ENCODE results near the gene STX19.
"Not testable (repeated sequence)": the region's sequence is repeated elsewhere in the genome, so short reads cannot be mapped to it uniquely, and the experiment has no call there.

Gene STX19, protein sequence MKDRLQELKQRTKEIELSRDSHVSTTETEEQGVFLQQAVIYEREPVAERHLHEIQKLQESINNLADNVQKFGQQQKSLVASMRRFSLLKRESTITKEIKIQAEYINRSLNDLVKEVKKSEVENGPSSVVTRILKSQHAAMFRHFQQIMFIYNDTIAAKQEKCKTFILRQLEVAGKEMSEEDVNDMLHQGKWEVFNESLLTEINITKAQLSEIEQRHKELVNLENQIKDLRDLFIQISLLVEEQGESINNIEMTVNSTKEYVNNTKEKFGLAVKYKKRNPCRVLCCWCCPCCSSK

DNA sequence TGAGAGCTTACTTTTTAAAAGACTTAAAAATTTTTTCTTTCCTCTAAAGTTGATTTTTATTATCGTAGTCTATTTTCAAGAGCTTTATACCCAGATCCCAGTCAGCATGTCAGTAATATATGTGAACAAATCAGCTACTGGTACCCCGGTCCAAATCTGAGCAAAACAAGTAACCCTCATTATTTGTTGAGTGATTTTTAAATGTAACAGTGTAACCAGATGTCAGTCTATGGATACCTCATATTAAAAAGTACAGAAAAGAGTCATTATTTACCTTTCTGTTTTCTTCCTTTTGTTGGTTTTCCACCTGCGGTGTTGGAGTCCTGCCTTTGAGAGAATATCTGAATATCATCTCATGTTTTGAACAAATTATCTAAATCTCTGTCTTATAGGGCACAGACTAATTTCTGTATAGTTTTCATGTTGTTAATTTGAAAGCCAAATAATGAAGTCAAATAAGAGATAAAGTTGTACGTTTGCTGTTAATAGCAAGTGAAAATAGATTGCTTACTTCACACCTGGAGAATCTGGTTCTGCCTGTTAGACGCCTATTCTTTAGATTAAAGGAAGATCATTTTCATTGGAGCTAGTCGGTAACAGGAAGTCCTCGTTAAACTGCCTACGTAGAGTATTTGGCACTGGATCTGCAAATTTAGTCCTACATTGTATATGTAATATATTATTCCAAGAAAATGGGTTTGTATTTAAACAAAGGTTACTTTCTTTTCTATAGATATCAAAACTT lies at the start of gene STX19:
STX19 (minus strand) TSS at position 505 of the 745 bp plus-strand sequence. CDS start 13,328 bp downstream, outside the sequence.
- no peak for DNase-seq

DNA sequence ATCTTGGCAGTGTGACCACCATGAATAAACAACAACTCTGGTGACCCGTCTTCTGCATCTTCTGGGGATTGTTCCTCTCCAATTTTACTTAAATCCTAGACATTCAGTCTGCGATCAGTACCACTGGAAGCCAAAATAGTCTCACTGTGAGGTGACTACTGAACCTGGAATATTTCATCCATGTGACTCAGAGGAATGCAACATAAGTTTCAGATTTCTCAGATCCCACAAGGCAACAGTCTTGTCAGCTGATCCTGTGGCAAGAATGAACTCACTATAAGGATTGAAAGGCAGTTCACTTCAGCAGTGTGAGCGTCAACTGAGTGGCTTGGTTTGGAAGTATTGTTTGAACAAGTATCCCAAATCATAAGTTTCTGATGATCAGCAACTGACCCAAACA lies 47.7 kb upstream of the STX19 start:
- no peak for DNase-seq

DNA sequence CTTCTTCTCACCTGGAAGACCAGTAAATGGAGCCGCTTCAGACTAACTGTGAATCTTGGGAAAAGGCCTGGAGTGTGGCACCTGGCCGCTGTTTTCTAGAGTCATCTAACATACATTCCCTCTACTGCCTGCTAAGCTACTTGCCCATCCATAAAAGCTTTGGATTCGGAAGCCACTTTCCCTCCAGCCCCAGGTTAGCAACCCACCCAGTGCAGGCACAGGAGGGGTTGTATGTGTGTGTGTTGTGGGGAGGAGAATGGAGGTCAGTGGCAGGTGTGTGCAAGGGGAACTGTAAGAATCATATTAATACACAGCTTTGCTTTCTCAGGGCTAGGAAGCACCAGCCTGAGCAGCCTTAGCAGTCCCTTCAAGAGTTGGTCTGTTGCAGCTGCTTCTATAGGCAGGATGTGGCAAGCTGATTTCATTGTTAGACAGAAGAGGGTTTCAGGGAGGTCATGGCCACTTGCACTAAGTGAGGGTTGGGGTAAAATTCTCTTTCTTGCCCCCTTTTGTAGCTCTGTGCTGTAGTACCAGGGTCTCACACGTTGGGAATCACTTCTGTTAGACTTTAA lies 43.4 kb upstream of the STX19 start:
- no peak for DNase-seq

DNA sequence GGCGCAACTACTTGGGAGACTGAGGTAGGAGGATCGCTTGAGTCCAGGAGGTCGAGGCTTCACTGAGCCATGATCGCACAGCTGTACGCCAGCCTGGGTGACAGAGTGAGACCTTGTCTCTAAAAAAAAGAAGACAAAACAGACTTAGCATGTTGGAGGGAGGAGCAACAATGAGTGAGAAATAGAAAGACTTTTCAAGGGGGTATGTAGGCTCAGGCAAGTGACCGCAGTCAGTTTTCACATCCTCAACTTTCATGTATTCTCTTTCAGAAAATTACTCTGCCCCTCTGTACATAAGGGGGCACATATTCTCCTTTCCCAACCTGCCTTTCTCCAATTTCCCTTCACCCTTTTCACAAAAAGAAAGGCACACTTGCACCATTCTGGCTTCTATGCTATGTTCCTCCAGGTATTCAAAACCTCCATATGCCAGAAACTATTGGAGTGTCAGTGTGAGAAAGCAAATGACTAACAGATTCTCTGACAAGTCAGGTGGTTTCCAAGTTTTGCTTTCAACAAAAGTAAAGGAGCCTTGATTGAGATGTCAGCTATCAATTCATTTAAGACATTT lies 42.0 kb upstream of the STX19 start:
- DNase-seq: no peak

DNA sequence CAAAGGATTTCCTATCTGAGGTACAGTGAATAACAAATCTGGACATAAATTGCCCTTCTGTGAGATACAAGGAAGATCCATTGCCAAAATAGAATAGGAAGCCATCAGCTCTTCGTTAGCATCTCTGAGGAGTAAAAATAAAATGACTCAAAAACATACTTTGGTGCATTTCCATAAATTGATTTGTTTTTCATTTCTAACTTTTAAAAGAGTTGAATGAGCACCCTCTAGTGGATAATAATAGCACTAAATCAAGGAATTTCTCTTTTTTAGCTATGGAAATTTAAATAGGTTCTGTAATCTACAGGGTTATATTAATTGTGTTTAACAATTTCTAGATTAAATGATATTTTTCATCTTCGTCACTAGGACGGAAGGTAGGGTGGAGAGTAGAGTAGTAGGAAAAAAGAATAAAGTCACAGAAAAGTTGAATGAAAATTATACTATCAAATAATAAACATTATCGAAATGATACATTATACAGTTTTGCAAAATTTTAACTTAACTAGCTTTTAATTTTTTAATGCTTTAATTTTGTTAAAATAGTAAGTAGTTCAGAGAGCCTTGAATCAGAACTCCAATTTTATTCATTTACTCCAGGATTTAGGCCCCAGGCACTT lies 40.9 kb upstream of the STX19 start:
- DNase-seq: no peak

DNA sequence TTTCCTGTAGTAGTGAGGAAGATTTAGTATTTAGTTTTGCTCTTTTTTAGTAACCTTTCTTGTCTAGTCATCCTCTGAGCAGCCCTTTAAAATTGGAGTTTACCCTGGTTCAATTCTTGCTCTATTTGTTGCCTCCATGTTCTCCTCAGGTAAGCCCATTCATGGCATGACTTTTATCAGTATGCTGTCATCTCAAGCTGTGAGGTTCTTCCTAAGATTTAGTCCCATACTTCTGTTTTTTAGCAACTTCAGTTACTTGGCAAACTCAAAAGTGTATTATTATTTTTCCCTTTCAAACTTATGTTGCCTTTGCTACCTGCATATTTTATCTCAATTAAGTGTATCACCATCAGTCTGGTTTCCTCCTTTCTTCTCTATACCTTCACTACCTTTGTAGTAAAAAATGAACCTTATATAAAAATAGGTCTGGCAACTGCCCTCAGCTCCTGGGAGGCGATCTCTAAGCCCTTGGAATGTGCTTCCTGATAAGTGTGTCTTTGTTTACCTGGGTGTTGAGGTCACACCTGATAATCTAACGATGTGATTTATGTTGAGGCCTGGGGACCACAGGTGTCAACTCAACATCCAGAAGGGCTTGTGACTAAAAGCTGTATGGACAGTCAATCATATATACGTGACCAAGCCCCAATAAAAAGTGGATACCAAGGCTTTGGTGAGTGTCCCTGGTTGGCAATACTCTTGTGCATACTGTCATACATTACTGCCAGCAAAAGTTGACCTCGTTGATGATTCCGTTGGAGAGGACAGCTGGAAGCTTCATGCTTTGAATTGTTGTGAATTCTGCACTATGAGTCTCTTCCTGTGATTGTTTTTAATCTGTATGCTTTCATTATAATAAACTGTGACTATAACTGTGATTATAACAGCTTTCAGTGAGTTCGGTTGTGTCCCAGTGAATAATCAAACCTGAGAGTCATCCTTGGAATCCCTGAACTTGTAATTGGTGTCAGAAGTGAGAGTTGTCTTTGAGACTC lies 38.4 kb upstream of the STX19 start:
- no peak for DNase-seq

DNA sequence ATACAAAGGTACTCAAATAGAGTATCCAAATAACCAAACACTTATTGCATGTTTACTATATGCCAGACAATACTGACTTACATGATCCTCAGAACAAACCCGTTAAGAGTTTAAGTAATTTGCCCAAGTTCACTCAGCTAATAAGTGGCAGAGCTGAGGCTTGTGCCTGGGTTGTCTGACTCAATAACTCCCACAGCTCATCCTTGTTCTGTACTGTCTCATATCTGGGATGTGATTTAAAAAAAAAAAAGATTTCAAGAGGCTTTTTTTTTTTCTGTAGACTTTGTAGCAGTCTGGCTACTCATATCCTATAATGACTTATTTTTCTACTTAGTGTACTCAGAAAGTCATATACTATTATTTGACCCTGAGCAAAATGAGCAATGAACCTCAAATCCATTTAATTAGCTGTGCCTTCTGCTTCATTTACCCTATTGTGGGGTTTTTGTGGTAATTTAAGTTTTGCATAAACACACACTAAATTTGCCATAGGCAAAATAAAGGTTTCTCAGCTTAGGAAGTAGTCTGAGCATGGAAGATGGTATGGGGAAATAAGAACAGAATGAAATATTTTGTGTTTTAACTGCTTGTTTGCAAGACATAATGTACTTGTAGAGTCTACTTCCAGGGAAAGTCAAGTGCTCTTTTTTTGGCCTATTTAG lies 37.6 kb upstream of the STX19 start:
- DNase-seq: no peak

DNA sequence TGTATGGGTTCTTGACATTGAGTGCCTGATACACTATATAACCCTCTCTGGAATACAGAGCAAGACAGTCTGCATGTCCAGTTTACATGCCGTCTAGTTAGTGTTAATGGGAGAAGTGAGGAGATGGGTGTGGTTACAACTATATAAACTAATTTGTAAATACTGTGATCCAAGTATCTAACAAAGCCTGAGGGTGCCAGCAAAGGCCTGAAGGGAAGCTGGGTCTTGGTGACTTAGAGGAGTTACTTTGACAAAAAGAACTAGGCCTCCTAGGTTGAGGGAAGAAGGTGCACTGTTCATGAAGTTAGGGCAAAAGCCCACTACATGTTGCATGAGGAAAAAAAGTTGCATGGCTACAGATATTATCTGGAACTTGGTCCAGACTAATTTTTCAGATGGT lies 36.7 kb upstream of the STX19 start:
- DNase-seq: no peak

DNA sequence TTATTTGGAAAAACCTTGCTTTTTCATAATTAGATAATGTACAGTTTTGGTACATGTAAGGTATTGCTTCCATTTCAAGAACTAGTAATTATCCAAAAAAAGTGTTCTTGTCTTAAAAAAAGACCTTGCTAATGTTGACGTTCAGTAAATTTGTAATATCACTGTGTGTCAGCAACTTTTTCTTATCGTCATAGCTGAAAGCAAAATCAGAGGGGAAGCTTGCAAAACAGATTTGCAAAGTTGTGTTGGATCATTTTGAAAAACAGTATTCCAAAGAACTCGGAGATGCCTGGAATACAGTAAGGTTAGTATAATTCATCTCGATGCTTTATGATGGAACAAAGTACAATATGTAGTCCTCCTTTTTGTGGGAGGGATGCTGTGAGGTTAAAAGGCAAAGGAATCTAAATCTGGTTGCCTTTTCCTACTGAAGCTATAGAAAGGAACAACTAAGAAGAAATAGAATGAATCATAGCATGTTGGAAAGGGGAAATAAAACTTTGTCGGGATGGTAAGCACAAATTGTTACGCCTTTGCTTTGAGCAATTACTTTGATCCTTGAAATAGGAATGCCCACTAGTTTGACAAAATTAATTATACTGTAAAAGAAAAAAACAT lies 36.0 kb upstream of the STX19 start:
- DNase-seq: no peak

DNA sequence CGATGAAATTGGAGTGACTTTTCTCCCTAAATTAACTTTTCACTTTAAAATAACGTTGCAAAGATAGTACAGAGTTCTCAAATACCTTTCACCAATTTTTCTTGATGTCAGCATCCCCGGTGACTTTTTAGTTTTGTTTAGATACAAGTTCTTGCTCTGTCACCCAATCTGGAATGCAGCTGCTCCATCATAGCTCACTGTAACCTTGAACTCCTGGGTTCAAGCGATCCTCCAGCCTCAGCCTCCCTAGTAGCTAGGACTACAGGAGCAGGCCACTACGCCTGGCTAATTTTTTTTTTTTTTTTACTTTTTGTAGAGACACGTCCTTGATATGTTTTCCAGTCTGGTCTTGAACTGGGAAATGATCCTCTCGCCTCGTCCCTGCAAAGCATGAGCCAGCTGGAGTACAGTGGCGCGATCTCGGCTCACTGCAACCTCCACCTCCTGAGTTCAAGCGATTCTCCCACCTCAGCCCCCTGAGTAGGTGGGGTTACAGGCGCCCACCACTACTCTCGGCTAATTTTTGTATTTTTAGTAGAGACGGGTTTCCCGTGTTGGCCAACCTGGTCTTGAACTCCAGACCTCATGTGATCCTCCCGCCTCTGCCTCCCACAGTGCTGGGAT lies 35.2 kb upstream of the STX19 start:
- no peak for DNase-seq

DNA sequence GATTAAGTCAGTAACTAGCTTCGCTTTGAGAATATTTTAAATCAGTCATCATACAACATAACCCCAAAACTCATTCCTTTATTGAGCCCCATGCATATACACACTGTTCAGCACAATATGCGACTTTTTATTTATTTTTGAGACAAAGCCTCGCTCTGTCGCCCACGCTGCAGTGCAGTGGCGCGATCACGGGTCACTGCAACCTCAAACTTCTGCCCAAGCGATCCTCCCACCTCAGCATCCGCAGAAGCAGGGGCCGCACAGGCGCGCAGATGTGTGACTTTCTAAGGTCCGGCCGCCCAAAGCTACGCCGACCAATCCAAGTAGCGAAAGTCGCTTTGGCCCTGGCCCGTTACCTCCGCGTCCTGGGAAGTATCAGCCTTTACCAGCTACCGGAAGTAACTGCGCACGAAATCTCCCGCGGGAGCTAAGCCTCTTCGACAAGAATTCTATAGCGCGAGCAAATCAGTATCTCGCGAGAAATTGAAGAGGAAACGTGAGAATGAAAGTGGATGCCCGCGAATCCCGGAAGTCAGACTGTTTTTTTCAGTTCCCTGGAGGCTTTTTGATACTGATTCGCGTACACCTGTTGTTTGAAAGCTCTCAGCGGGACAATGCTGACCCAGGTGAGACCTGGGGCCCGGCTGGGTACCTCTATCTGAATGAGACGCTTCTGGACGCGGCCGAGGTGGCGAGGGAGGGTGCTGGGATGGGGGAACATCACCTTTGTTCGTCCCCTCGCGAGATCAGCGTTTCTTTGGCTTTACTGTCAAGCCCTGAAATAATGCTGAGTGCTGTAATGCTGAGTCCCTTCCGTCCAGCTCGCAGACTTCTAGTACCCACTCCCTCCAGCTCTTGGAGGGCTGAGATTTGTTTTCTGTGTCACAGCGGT lies 34.4 kb upstream of the STX19 start, which contains the start of the genes DHFR2 and NSUN3:
DHFR2 (minus strand) TSS at position 404 of the 892 bp plus-strand sequence. CDS start 1,405 bp downstream, outside the sequence.
NSUN3 (plus strand) TSS at position 549 of the 892 bp plus-strand sequence; CDS start at position 615, 66 bp downstream.
- peak; percentile 92 for DNase-seq

DNA sequence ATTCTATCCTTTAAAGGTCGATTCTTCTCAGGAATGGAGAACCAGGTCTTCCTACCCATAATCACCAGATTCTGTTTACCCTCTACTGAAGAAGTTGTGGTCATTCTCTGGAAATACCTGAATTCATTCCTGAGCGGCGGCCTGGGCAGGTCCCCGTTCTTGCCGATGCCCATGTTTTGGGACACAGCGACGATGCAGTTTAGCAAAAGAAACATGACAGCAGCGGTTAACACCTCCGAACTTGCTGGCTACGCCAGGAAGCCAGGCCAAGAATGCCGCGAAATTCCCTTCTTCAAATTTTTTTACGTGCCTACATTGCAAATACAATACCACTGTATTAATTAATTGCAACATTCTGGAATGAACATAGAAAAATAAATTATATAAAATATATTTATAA lies 32.9 kb upstream of the STX19 start:
- DNase-seq: no peak

DNA sequence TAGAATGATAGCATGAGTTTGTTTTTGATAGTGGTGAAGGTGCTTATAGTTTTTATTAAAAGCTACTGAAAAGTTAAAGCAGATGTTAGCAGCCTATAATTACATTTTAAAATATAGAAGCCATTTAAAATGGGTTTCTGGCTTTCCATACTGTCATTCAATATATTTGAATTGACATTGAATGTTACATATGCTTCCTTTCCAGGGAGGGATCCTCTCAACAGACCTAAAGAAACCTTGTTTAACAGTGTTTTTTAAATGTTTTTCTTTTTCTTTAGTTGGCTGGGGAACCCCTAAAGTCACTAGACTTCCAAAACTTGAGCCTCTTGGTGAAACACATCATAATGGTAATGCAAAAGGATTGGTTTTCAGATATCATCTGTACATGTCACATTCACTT lies 22.1 kb upstream of the STX19 start:
- DNase-seq: no peak

DNA sequence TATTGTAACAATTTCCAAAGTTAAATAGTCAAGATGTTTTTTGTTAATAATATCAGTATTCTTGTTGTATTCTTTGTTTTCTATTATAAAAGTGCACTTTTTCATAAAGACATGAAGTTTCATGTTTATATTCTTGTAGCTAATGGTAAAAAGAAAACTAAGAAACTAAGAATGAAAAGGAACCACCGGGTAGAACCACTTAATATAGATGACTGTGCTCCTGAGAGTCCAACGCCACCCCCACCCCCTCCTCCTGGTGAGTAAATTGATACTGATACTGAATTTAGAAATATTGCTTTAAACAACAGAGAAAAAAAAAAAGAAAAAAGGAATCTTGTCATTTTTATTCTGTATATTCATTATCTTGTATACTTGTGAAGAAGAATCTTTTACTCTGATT lies 20.9 kb upstream of the STX19 start:
- DNase-seq: no peak

DNA sequence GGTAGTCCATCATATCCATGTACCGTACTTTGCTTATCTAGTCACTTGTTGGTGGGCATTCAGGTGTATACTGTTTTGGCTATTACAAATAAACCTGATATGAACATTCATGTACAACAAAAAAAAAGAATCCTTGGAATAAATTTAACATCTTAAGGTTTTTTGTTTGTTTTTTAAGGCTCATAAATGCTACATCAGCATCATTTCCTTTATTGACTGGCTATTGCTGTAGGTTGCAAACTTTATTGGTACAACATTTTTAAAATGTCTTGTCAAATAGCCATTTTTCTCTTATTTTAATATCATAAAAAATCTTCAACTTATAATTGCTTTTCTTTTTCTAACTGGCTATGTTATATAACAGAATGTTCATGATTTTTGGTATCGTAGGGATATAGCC lies 18.1 kb upstream of the STX19 start:
- no peak for DNase-seq

DNA sequence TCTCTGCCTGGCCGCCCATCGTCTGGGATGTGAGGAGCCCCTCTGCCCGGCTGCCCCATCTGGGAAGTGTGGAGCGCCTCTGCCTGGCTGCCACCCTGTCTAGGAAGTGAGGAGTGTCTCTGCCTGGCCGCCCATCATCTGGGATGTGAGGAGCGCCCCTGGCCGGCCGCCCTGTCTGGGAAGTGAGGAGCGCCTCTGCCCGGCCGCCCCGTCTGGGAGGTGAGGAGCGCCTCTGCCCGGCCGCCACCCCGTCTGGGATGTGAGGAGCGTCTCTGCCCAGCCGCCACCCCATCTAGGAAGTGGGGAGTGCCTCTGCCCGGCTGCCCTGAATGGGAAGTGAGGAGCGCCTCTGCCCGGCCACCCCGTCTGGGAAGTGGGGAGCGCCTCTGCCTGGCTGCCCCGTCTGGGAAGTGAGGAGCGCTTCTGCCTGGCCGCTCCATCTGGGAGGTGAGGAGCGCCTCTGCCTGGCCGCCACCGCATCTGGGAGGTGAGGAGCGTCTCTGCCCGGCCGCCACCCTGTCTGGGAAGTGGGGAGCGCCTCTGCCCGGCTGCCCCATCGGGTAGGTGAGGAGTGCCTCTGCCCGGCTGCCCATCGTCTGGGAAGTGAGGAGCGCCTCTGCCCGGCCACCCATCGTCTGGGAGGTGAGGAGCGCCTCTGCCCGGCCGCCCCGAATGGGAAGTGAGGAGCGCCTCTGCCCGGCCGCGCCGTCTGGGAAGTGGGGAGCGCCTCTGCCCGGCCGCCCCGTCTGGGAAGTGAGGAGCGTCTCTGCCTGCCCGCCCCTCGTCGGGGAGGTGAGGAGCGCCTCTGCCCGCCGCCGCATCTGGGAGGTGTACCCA lies 15.9 kb upstream of the STX19 start:
- not testable (repeated sequence) for DNase-seq

DNA sequence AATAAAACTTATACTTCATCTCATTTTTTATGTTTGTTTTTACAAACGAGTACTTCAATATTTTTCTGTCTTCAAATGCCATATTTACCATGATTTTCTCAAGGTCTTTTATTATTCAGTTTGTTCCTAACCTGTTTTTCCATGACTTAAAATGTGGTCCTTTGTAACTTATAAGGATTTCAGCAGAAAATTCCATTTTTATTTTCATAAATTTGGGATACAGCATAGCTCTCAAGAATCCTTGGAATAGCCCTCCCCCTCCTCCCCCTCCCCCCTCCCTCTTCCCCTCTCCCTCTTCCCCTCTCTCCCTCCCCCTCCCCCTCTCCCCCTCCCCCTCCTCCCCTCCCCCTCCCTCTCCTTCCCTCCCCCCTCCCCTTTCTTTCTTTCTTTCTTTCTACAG lies 14.9 kb upstream of the STX19 start:
- no peak for DNase-seq

DNA sequence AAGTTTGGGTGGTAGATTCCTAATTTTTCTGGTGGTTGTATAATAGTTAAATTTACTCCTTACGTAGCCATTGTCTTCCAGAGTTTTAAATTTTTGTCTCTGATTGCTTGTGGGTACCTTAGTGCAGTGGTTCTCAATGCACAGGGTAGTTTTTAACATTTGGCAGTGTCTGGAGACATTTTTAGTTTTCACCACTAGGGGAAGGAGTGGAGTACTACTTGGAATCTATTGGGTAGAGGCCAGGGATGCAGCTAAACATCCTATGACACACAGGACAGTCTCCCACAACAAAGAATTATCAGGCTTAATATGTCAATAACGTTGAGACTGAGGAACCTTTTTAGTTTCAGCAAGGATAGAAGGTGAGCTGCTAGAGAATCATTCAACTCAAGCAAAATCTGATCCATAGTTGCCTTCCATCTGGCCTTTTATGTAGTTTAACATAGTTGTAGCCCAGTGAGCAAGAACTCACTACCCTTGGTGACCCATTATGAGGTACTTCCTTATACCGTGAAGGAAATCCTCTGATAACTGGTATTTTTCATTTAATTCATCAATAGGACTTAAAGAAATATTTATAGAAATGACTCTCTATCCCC lies 8.6 kb upstream of the STX19 start:
- no peak for DNase-seq
